GM18520 (cell line): ENCODE results near the gene APH1B.

ENCODE experiments used
- ATAC-seq: cut with Tn5 transposase; IDR thresholded peaks from one replicate; pipeline ENCODE4 v1.9.1; 2021; ENCODE audit not compliant: unreplicated experiment

Gene APH1B

GRCh38 chr15:63349621-63350020 is 72.2 kb downstream of the APH1B start:
- ATAC-seq: no peak

- no peak for ATAC-seq
Measured at GRCh38 chr15:63350178-63350621, 72.8 kb downstream of the APH1B start.

DNA sequence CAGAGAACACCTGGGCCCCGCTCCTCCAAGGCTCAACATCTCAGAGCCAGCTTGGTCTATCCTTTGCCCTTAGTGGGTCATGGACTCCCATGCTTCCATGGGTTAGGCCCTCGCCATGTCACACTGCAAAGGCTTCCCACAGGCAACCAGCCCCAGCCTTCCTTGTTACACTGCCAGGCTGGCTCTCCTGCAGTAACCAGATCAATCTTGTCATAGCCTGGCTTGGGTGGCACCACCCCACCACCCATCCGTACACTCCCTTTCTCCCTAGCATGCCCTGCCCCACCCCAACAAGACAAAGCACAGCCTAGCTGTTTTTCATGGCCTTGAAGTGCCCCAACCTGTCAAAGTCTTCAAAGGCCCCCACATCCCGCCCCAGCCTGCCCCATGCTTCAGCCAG is 73.8 kb downstream of the APH1B start:
- no peak for ATAC-seq

- no peak for ATAC-seq
Measured at GRCh38 chr15:63352808-63353207, 75.4 kb downstream of the APH1B start.

DNA sequence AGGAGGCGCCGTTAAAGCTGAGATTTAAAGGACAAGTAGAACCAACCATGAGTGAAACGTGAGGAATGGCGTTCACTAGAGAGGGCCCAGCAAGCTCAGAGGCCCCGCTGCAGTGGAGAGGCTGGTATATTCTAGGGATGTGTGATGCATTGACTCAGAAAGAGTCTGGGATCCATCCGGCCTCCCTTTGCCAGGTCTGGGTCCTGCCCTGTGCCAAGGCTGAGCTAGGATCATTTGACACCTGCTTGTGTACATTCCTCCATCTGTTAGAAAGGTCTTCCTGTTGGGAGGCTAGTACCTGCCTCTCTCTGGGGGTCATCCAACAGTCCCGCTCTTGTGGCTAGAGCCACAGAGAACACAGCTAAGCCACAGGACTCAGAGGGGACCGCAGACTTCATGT is 75.9 kb downstream of the APH1B start:
- no peak for ATAC-seq

DNA sequence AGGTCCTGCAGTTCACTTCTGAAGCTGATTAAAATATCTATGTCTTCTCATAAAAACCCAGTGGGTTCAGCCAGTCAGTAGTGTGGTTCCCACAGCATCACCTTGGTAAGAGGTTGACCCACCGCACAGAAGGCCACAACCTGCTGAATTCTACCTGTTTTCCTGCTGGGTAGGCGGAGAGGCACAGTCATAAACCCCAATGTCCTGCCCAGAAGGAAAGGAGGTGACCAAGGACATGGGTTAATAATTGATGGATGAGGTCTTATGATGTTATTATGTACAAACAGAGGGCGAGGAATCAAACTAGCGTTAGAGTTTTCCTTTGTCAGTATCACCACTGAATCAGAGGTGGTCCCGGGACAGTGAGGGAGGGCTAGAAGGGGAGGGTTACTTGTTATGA is 76.5 kb downstream of the APH1B start:
- no peak for ATAC-seq

- ATAC-seq: no peak
Measured at GRCh38 chr15:63354821-63355650, 77.6 kb downstream of the APH1B start.

DNA sequence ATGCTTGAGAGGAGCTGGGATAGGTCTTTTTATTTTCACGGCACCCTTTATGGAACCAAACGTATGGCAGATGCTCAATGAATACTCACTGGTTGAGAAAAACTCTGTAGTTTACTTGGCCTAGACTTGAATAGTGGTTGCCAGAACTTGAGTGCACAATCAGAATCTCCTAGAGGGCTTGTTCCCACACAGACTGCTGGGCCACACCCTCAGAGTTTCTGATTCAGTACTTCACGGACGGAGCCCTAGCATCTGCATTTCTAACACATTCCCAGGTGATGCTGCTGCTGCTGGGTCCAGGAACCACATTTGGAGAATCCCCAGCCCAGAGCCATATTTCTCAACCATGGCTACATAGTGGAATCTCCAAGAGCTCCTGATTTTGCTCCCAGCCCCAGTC is 79.7 kb downstream of the APH1B start:
- no peak for ATAC-seq

DNA sequence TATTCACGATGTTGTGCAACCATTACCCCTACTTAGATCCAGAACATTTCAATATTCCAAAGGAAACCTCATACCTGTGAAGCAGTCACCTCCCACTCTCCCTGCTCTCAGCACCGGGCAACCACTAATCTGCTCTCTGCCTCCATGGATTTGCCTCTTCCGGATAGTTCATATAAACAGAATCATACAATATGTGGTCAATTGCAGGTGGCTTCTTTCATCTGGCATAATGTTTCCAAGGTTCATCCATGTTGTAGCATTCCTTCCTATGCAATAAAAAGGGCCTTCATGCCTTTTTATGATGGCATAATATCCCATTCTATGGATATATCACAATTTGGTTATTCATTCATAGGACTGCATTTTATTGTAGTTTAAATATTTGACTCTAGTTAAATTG is 80.3 kb downstream of the APH1B start:
- no peak for ATAC-seq

DNA sequence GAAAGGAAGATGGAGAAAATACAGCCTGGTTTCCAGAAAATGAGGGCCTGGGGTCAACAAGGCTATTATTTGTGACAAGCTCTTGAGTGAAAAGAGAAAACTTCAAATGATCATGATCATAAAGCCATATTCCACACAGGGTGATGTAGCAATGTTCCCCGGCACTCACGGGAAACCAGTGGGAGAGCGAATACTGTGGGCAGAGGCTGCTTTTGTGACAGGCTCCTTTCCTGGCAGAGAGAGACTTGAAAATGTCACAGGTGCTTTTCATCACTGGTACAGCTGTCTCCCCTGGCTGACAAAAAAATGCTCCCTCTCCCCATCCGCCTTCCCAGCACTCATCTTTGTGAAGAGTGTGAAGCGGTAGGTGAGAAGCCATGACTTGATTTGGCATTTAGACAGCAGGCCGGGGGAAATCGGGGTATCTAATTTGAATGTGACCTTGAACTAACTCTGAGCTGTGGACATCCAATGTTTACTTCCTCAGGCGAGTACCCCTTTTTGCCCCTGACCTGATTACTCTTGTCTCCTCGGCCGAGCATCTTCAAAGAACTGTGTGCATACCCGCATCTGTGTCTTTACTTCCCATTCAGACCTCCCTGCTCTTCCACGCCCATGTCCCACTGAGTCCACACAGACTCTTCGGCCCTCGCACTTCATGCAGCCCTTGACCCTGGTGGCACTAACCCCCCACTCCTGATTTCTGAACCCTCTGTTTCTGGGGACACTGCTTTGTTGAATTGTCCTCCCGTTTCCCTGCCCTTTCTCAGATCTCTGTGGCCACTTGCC is 81.0 kb downstream of the APH1B start:
- no peak for ATAC-seq
